Adrenal gland (tissue), 5 donors: ENCODE results near the gene ZNF670.

Experiments used
- POLR2A ChIP-seq, 2 donors: fragments of 450-650 bp; IDR thresholded peaks; one replicate each; pipeline ENCODE4 v1.6.1; 2017; ENCODE audit warnings: antibody characterized with exemption in 2 of 2, mild to moderate bottlenecking in 2 of 2, moderate library complexity in 1 of 2
- TF ChIP-seq, protein P1 (sequence below), 6 experiments: fragments of 450-650 bp in 4 of 6; fragments of 200-600 bp in 2 of 6; sonication (generic) in 1 of 6; IDR thresholded peaks; 1 replicate in 5 of 6; 2 replicates in 1 of 6; pipeline versions ENCODE4 v1.5.1 to v1.8.0; 2016 to 2021; ENCODE audit warnings: antibody characterized with exemption in 6 of 6, mild to moderate bottlenecking in 2 of 6, moderate library complexity in 1 of 6
- donor health status: DM: no; HTN: no; CAD: no.

DNA sequence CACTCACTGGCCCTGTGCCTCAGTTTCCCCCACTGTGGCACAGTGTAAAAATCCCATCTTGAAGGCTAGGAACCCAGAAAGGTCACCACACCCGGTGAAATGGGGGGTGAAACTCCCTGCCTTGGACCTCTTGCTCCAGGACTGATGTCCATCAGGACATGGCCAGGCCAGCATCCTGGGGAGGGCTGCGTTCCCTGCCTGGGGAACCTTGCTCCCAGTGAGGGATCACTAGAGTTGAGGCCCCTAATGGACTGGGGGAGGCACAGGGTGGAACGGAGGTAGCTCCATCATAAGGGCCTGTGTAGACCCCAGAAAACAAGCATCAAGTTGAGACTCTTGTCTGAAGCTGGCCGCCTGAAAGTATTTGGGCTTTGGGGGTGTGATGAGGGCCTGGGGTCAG is 10.4 kb upstream of the ZNF670 start:
- TF ChIP-seq, protein P1, sequence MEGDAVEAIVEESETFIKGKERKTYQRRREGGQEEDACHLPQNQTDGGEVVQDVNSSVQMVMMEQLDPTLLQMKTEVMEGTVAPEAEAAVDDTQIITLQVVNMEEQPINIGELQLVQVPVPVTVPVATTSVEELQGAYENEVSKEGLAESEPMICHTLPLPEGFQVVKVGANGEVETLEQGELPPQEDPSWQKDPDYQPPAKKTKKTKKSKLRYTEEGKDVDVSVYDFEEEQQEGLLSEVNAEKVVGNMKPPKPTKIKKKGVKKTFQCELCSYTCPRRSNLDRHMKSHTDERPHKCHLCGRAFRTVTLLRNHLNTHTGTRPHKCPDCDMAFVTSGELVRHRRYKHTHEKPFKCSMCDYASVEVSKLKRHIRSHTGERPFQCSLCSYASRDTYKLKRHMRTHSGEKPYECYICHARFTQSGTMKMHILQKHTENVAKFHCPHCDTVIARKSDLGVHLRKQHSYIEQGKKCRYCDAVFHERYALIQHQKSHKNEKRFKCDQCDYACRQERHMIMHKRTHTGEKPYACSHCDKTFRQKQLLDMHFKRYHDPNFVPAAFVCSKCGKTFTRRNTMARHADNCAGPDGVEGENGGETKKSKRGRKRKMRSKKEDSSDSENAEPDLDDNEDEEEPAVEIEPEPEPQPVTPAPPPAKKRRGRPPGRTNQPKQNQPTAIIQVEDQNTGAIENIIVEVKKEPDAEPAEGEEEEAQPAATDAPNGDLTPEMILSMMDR (IDR thresholded peaks at IDR 0.05) = no peak
- no peak for TF ChIP-seq POLR2A (IDR thresholded peaks at IDR 0.05)
